ENCODE data around the gene TMEM217.

GRCh38 chr6:37172912-37173492, 84.9 kb downstream of the TMEM217 start:
- no peak for TF ChIP-seq CTCF (conservative IDR thresholded peaks at IDR 0.05; ENCODE audit: low read depth, low read length)
- no peak for TF ChIP-seq CEBPB (IDR thresholded peaks at IDR 0.05; ENCODE audit: low read depth, low read length)
- no peak for TF ChIP-seq POLR2A (IDR thresholded peaks at IDR 0.05; ENCODE audit: low read depth, low read length)
- no peak for TF ChIP-seq RFX5 (IDR thresholded peaks at IDR 0.05; ENCODE audit: low read depth, low read length)
- no peak for TF ChIP-seq RAD21 (IDR thresholded peaks at IDR 0.05; ENCODE audit: low read length)
- TF ChIP-seq MXI1 (IDR thresholded peaks at IDR 0.05; ENCODE audit: borderline replicate concordance, low read depth, low read length): no peak
- no peak for TF ChIP-seq MAFK (IDR thresholded peaks at IDR 0.05; ENCODE audit: low read depth, low read length)
- TF ChIP-seq USF2 (IDR thresholded peaks at IDR 0.05; ENCODE audit: low read depth, low read length): no peak

Measured in IMR-90 (cell line).